Fibroblast of skin of right biceps (primary cell): Measurements from ENCODE around the gene MOBP.

Experiments
- DNase-seq: peaks from one replicate; pipeline ENCODE4 v3.0.0-alpha.2; 2013

MOBP gene

DNA sequence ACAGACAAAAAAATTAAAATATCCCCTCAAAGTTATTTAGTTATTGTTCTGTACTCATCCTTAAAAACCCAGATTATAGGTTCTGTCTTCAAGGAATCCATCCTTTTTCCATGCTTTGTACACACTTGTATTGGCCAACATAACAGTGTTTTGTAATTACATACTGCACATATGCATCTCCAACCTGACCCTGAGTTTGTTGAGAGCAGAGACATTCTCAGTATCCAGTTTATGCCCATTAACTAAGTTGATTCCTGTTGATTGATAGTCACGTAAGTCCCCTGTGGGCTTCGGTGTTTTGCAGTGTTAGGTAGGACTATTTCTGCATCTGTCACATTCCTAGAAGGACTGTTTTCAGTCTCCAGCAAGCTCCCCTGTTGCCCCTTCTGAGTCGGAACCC, 33.6 kb downstream of the MOBP start:
- no peak for DNase-seq

DNA sequence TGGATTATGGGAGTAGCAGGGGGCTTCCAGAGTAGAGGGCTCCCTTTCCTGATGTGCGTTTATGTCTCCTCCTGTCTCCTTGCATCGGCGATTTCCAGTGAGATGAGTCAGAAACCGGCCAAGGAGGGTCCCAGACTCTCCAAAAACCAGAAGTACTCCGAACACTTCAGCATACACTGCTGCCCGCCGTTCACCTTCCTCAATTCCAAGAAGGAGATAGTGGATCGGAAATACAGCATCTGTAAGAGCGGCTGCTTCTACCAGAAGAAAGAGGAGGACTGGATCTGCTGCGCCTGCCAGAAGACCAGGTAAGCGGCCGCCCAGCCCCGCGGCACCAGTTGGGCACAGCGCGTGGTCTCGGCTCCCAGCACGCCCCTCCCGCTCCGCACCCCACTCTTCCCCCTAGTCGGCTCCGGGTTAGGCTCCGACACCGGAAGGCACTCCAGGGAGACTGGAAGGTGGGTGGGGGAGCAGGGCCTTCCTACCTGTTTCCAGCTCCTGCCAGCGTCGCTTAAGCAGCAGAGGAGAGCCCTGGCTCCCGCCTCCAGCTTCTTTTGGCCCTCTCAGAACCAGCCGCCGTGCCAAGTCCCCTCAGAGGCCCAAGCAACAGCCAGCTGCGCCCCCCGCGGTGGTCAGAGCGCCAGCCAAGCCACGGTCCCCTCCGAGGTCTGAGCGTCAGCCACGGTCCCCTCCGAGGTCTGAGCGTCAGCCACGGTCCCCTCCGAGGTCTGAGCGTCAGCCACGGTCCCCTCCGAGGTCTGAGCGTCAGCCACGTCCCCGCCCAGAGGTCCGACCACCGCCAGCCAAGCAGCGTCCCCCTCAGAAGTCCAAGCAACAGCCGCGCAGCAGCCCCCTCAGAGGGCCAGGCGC, 34.7 kb downstream of the MOBP start:
- no peak for DNase-seq

DNA sequence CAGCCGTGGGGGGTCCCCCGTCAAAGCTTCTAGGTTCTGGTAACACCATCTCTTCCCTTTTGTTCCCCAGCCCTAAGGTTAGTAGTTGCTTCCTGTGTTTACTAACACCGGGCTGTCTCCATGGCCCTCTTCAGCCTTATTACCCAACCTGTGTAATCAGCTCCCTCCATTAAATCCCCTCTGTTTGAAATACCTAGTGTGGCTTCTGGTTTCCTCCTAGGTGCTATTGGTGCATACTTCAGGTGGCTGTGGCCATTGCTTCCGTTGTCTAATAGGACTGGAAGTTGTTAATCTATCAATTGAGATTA, 35.3 kb downstream of the MOBP start:
- no peak for DNase-seq

DNA sequence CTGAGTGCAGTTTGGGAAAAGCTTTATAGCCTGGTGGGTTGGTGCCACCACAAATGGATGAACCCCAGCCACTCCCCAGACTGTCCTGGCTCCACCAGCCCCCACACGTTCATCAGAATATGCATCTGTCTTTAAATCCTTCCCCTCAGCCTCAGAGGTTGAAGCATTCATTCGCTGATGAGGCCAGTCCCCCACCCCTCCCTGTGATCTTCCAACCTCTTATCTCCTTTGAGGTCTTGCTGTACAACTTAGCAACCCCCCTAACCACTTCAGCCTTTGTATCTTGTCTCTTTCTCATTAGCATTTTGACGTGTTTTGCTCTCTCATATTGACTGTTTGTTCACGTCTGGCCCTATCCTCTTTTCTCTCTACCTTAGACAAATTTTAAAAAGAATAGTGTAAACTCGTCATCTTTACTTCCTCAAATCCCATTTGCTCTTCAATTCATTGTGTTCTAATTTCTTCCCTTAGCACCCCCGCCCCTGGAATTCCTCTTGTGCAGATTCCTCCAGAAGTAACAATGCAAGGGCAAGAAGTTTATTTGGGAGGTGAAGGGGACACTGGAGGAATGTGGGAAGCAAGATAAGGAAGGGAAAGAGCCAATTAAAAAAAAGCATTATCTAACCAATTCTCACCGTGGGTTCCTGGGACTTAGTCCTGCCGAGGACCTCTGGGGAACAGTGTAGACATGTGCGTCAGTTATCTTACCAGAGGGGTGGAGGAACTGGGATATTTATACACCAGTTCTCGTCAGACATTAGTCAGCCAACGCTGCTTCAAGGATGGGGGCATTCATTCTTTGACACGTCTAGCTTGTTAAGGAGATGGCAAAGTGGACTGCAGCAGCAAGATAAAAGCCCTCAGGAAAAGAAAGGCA, 38.6 kb downstream of the MOBP start:
- DNase-seq: no peak

DNA sequence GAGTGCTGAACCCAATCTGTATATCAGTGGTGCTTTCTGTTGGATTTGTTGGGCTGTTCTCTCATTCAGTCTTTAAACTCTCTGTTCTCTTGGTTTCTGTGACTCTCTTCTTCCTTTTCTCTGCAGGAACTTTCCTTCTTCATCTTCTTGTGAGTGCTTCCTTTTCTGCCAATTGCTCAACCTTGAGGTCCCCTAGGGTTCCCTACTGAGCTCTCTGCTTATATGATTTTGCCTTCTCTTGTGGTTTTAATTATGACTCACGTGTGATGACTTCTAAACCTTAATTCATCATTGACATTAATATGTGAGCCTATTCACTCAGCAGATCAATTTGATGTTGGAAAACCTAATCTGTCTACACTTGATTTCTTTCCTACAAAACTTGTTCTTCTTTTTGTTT, 39.4 kb downstream of the MOBP start:
- DNase-seq: no peak

DNA sequence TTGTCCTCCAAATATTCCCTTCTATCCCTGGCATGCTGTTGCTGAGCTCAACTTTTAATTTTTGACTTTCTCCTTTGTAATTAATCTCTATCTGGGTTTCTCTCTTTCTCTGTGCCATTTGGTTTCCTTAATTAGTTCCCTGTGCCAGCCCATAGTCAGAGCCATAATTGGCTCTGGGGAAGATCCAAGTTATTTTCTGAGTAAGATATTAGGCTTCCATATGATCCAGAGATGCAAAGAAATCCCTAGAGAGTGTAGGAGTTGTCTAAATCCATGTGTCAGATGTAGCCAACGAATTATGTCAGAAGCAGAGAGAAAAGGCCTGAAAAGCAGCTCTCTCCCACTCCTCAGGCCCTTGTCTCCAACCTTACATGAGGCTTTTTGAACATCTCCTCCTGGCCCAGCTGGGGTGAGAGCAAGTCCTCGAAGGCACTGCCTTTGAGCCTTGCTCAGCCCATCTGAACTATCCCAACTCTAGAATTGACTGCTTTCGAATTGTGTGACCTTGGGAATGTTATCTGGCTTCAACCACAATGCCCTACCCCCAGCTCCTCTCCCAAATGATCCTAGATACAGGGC, 46.4 kb downstream of the MOBP start:
- DNase-seq: no peak

DNA sequence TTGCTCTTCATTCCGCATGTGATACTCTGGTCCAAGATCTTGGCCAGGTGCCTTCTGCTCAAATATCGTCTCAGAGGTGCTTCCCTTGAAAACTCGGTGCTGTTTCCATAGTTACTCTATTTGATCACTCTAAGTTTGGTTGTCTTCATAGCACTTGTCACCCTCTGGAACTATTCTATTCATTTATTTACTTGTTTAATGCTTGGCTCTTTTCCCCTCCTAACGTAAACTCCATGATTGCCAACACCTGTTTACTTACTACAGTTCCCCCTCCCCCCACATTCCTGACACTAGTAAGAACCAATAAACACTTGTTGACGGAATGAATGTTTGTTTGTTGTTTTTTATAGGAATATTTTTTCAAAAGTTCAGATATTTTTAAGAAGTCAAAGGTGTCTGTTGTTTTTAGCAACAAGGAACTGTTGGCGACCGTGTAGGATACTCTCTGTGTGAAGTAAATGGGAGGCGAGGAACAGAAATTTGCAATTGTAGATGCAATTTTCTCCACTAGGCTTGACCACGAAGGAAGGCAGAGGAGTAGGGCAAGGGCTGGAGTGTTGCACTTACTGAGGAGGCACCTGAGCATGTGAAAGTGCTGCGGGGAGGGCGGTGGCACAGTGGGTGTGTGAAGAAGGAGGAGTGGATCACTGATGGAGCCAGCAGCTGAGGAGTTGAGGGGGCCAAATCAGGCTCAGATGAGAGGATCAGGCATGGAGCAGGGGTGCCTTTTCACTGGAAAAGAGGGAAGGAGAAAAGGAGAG, 48.4 kb downstream of the MOBP start:
- no peak for DNase-seq

DNA sequence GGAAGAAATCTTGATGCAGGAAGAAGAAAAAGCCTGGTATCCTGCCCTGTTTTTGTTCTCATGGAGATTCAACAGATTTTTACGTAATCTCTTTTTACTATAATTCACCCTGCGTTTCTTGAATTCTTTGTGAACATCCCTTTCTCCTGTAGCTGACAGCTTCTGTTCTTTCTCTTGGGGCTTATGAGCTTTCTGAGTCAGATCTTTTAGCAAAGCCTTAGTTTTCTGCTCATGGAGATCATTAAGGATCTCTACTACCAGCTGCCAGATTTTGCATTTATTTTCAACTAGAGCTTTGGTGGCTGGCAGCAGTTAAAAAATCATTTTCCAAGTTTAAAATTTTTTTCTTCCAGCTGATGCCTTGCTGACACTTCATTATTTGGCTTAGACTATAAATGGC, 51.6 kb downstream of the MOBP start:
- DNase-seq: no peak

DNA sequence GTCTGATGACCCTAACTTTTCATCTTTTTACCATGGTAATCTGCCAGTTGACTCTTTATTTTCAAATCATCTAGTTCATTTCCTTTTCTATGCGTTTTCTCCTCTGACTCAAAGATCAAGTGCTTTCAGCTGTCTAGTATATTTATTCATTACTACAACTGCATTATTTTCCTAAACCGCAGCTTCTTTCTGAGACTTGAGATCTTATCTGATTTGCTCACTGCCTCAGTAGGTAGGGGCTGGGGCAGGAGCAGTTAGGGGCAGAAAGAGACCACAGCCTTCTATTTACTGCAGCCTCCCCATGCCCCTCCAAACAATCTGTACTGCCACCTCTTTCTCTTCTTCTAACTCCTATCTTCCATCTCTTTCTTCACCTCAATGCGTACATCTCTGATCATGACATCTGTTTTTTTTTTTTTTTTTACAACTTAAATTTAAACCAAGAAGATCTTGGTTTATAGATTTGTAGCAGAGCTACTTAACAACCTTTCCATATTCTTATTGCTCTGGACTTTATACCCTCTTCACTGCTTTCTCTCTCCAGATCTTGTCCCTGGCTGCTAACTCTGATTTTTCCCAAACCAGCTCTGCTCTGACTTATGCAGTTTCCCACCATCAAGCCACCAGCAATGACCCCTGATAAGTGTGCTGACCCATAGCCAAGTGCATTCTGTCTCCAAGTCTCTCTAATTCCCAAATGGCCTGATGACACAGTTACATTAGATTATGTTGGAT, 52.2 kb downstream of the MOBP start:
- no peak for DNase-seq

DNA sequence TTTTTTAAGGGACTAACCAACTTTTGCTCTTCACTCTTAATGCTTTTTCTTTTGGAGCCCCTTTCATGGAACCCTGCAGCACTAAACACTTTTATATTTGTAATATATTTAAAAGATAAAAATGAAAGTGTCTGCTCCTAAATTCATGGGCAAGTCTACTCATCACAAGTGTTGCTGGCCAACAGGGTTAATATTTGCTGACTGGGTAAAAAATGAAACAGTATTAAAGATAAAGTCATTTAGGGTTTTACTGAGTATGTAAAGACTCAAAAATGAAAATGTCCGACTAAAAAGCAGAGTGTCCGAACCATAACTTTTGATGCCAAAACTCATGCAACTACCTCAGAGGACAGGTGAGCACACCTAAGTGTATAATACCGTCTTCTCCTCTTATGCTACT, 54.0 kb downstream of the MOBP start:
- no peak for DNase-seq

DNA sequence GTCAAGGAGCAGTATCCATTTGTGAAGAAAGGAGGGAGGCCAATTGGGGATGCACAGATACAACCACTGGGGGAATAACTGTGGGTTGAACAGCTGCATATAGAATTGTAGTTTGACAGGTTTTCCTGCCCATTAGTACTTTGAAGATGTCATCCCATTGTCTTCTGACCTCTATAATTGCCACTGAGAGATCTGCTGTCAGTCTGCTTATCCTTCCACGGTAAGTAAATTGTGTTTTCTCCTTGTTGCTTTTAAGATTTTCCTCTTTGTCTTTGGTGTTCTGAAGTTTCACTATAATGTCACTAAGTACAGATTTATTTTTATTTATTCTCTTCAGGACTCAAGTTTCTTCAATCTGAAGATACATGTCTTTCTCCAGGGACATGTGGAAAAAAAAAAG, 56.6 kb downstream of the MOBP start:
- DNase-seq: no peak

DNA sequence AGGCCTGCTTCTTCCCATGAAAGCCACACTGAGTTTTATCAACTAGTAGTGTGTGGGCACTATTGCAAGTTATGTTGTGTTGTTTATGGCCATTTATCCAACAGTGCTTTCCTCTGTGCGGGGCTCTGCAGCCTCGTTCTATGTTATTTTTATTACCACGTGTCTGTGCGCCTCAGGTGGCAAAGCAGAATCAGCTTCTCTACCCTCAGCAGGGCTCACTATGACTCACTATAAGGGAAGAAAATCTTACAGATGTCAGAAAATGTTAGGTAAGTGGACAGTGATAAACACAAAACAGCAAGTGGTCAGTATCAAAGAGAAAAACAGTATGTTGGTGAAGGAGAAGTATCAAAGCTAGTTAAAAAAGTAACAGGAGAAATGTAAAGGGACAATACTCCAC, 61.4 kb downstream of the MOBP start:
- no peak for DNase-seq

DNA sequence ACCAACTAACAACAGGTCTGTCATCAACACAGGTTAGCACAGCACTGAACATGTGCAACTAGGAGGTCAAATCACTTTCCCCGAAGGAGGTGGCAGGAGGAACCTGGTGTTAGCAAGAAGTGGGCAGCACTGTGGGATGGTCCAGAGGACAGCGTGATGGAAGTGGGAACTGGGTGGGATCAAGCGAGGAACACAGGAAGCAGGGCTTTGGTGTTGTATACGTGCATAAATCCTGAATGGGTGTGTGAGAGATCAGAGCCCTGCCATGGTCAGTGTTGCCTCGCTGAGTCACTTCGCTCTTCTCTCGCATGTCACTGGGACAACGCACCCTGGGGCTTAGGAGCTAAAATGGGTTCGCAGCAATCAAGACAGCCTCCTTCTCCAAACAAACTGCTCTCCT, 62.1 kb downstream of the MOBP start:
- DNase-seq: no peak

DNA sequence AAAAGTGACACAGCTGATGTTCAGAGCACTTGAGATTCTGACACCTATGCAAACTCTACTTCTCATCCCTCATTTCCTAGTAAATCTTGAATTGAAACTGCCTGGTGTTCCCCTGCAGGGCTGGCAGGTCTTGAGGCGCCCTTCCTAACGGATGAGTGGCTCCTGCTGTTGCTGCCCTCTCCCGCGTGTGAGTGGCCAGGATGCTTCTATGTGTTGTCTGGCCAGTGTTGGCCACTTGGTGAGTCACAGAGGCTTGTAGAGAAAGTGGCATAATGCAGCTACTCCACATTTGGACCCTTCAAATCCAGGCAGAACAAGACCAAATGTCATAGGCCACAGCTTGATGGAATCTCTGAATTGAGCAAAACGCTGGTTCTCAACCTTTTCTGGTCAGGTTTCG, 63.6 kb downstream of the MOBP start:
- DNase-seq: no peak

DNA sequence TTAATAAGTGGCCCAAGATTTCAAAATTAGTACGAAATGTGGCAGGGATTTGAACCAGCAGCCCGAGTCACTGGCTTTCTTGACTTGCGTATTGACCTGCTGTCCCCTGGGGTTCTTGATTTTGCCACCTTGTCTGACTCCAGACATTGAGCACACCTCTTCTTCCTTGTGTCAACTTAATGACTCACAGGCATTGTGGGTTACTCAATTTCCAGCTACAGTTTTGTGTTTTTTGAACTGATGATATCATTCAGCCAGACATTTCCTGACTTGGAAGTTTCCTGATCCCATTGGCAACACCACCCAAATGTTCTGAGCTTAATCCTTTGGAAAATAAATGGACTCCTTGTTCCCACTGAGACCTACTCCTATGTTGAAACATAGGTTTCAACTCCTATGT, 64.2 kb downstream of the MOBP start:
- peak; percentile 28 for DNase-seq

DNA sequence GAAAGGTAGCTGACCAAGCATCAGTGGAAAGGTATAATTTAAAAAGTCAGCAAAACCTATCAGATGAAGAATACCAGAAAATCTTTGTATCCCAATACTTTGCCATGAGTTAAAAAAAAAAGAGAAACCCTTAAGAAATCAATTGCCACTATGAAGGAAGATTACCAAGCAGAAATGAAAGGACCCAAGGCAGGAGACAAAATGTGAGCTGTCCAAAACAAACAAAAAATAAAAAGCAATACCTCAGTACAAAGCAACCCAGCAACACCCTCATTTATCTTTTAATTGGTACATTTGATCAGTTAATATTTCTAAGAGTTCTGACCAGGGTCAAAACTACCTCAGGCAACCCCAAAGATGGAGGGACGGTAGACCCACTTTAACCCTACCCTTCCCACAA, 65.3 kb downstream of the MOBP start:
- DNase-seq: no peak

DNA sequence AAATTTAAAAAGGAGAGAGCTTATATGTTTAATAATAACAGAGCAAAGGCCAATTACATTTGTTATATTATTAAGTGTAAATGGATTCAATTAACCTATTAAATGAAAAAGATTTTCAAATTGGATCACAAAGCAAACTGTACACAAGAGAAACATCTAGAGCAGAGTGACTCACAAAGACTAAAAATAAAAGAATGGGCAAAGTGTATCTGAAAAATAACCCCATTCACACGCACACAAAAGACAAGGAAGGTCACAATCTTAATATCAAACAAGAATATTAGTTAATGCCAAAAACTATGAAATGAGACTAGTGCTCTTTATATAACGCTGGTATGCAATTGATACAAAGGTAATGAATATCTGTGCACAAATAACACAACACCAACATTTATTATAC, 65.7 kb downstream of the MOBP start:
- DNase-seq: no peak

DNA sequence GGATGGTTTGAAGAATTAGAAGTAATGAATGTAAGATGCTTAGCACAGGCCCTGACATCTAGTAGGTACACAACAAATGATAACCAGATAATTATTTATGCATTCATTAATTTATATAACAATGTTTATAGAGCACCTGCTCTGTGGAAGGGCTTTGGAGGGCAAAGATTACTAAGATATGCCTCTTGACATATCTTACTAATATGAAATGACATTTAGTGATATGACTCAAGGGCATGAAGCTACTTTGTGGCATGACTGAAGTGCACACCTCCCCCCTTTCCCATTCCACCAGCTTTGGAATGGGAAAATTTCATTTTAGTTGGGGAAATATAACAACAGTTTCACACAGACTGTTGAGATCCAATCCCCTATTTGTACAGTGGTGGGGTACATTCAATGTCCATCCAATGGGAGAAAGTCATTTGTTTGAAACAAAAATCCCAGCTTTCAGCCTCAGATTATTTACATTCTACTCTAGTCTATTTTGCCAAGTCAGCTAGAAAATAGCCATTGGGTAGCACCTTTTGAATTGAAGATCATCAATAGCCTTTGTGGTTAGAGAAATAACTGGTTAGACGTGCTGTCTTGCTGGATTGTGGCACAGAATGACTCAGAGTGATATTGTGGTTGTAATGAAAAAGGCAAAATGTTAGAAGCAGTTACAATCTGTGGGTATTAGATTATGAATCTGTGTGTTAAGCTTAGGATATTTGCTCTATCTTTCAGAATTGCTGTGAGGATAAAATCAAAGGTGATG, 72.9 kb downstream of the MOBP start:
- DNase-seq: no peak

DNA sequence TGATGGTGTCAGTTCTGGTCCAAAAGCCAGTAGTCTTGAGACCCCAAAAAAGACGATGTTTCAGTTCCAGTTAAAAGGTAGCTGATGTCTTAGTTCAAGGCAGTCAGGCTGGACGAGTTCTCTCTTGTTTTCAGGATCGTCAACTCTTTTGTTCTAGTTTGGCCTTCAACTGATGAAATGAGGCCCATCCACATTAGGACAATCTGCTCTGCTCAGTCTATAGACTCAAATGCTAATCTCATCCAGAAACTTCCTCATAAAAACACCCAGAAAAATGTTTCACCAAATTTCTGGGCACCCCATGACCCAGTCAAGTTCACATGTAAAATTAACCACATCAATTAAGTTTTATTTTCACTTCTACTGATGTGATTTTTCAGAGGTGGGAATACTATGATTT, 74.0 kb downstream of the MOBP start:
- DNase-seq: no peak

DNA sequence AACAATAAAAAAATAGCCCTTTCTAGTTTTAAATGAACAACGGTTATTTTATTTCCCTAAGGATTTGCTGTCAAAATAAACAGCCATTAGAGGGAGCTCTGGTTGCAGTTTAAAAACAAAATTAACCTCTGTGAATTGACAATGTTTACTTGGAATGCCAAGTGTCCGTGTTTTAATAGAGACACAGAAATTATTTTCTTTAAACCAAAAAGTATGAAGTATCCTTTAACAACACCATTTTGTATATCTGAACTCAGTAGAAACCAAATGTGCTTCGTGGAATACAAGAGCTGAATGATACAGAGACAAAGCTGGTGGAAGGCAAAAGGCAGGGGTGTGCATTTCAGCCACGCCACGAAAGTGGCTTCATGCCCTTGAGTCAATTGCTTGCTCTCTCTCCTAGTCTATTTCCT, 74.4 kb downstream of the MOBP start:
- peak; percentile 23 for DNase-seq

DNA sequence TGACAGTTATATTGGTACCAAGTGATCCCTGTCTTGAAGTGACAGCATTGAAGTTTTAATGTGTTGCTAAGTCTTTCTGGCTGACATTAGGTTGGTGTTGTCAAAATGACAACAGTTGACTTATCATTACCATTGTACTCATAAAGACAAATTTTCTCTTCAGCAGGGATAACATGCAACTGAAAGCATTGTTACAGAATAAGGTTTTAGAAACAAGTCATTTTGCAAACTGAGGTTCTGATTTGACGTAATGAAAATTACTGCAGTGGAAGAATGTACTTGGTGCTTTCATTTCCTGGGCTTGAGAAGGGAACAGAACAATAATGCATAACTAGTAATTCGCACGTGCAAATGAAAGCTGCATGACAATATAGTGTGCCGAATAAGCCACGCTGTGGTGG, 75.1 kb downstream of the MOBP start:
- no peak for DNase-seq

DNA sequence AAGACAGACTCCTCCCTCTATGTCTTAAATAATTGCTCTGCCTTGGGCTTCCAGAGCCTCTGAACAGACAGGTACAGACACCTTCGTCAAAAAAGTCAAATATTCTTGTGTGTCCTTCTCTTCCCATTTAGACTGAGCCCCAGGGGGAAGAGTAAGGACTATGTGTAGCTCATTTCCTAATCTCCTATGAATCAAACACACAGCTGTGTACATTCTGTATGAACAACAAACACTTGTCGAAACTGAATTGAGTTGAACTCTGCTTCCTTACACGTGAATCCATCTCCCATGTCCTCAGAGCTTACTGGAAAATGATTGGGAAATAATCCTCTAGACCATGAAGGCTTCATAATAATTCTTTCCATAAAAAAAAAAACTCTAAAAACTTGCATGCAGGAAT, 80.8 kb downstream of the MOBP start:
- DNase-seq: no peak
